NB4 (cell line): ENCODE measurements around the gene CFAP99.

Experiments used
- DNase-seq: peaks from one replicate; pipeline ENCODE4 v3.0.0; 2010; ENCODE audit warnings: low read depth
- H3K4me3 ChIP-seq: one replicate; pipeline ENCODE4 v1.5.1; 2011; ENCODE audit warnings: mild to moderate bottlenecking, low read depth, low read length, moderate library complexity
- MYC ChIP-seq: IDR thresholded peaks from 2 replicates; pipeline ENCODE4 v1.6.1; 2011; ENCODE audit warnings: low read depth, low read length
- POLR2A ChIP-seq: IDR thresholded peaks from 2 replicates; pipeline ENCODE4 v1.6.1; 2011; ENCODE audit warnings: mild to moderate bottlenecking; ENCODE audit not compliant: insufficient read length; ENCODE audit errors: extremely low read depth
- TF ChIP-seq, protein P1 (sequence below): IDR thresholded peaks from one replicate; pipeline ENCODE4 v1.5.1; 2012; ENCODE audit warnings: low read depth, low read length
- TF ChIP-seq, protein P2 (sequence below): IDR thresholded peaks from 2 replicates; pipeline ENCODE4 v1.6.1; 2011; ENCODE audit warnings: low read depth, low read length

Gene CFAP99

DNA sequence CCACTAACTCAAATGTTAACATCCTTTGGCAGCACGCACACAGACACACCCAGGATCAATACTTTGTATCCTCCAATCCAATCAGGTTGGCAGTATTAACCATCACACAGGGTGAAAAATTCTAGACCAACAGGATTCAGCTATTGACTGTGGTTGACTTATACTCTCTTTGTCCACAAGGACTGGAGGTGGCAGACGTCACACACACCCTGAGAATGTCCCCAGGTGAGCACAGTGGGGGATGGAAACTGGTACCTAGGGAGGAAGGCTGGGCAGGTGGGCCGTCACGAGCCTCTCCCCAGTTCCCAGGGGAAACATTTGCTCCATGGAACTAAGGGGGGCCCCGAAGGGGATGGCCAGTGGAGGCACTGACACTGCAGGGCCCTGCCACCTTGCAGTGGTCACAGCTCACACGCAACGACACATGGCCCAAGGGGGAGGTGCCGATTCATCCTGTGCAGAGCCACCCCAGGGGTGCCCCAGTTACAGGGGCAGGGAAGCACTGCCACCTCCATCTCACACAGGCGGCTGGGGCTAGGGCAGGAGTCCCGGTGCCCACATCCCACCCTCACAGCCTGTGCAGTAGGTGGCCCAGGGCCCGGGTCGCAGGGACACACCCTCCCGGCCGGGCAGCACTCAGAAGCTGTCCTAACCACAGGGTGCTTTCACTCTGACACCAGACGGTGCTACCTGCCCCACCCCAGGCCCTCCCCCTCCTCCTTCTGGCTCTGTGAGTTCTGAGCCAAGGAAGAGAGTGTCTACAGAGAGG lies 17.7 kb upstream of the CFAP99 start:
- H3K4me3 ChIP-seq = no peak overlapping the region
- TF ChIP-seq, protein P1, sequence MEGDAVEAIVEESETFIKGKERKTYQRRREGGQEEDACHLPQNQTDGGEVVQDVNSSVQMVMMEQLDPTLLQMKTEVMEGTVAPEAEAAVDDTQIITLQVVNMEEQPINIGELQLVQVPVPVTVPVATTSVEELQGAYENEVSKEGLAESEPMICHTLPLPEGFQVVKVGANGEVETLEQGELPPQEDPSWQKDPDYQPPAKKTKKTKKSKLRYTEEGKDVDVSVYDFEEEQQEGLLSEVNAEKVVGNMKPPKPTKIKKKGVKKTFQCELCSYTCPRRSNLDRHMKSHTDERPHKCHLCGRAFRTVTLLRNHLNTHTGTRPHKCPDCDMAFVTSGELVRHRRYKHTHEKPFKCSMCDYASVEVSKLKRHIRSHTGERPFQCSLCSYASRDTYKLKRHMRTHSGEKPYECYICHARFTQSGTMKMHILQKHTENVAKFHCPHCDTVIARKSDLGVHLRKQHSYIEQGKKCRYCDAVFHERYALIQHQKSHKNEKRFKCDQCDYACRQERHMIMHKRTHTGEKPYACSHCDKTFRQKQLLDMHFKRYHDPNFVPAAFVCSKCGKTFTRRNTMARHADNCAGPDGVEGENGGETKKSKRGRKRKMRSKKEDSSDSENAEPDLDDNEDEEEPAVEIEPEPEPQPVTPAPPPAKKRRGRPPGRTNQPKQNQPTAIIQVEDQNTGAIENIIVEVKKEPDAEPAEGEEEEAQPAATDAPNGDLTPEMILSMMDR = no peak
- no peak for TF ChIP-seq POLR2A
- no peak for TF ChIP-seq MYC
- TF ChIP-seq, protein P2, sequence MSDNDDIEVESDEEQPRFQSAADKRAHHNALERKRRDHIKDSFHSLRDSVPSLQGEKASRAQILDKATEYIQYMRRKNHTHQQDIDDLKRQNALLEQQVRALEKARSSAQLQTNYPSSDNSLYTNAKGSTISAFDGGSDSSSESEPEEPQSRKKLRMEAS = no peak
- DNase-seq = no peak

DNA sequence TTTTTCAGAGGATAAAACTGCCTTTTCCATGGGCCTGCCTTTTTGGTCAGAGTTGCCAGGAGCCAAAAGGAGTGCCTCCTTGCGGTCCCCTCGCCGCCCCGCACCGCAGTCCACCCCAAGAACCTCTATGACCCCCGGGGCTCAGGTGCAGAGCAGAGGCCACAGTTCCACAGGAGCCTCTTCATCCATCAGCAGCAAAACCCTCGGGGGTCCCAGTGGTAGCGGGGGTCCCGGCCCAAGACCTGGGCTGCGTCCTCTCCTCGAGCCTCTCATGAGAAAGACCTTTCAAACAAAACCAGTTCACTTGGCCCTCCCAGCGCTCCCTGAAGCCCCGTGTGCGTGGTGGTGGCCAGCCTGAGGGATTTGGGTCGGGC lies 17.2 kb upstream of the CFAP99 start:
- no peak for TF ChIP-seq MYC
- TF ChIP-seq, protein P1 = no peak
- TF ChIP-seq, protein P2 = no peak
- no peak overlapping the region for H3K4me3 ChIP-seq
- no peak for DNase-seq

DNA sequence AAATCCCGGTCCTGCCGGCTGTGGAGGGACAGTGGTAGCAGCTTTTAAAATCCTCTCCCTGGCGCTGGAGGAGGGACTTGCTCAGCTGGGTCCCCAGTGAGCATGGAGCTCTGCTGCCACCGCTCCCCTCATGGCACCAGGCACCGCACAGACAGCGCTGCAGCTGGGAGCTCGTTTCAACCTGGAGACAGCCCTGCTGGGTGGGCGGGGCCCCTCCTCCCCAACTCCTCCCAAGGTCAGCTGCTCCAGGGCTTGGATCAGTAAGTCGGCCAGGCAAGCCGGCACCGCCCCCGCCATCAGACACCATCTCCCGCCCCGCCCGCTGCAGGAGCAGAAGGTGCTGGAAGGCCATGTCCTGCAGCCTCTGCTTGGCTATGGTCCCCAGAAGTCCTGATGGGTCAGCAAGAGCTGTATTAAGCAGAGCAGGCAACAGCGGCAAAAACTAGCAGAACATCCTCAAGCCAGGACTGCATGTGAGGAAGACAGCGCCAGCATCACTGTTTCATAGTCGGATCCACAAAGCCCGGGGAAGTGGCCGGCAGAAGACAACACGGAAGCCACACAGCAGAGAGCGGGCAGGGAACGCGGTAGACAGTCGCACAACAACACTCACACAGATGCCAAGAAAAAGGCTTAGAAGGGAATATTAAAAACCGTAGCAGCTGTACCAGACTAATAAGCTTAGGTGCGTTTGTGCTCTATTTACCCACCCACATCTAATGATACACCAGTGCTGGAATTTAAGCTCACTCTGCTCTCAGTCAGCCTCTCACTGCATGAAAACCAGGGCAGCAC lies 16.5 kb upstream of the CFAP99 start:
- H3K4me3 ChIP-seq = no peak overlapping the region
- no peak for DNase-seq
- TF ChIP-seq MYC = no peak
- no peak for TF ChIP-seq POLR2A
- TF ChIP-seq, protein P2 = no peak
- TF ChIP-seq, protein P1 = no peak

DNA sequence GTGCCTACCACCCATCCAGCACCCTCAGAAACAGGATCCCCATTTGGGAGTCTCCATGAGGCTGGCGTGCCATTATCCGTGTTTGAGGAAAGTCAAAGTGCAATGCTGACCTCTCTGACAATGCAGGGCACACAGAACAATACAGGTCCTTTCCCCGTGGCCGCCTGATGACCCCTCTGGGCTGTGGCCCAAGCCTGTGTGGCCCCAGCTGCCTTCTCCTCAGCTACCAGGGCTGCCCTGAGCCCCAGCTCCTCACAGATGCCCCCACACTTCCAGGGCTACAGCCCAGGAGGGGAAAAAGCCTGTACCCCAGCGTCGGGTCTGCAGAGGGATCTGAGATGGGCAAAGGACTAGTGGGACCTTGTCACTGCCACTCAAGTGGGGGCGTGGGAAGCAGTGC lies 15.8 kb upstream of the CFAP99 start:
- no peak overlapping the region for H3K4me3 ChIP-seq
- TF ChIP-seq, protein P1 = no peak
- TF ChIP-seq, protein P2 = no peak
- TF ChIP-seq POLR2A (no peak), MYC (no peak)
- no peak for DNase-seq

DNA sequence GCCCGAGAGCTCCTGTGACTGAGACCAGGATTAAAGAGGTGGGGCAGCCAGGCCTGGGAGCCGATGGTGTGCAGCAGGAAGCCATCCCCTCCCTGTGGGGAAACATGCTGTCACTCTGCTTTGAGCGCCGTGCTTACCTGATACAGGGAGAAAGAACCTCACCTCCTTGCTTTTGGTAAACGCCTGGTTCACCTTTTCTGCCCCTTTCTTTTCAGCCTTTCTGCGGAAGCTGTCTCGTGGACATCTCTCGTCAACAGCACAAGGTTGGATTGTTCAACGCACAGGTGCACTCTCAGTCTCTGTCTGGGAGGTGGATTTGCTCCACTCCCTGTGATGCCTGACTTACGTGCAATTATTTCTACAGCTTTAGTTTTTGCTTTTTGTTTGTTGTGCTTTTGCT lies 12.3 kb upstream of the CFAP99 start:
- H3K4me3 ChIP-seq = no peak overlapping the region
- TF ChIP-seq POLR2A (no peak), MYC (no peak)
- TF ChIP-seq, protein P1 = no peak
- TF ChIP-seq, protein P2 = no peak
- DNase-seq = no peak
